DOHH2 (cell line): Measurements from ENCODE around the gene MAK.

ENCODE experiments used
- CTCF ChIP-seq: fragments of 200-600 bp; sonication (generic); IDR thresholded peaks from one replicate; pipeline ENCODE4 v1.5.1; 2014; ENCODE audit warnings: antibody characterized with exemption, mild to moderate bottlenecking, low read depth, low read length; ENCODE audit not compliant: poor library complexity, severe bottlenecking
- EZH2phosphoT487 ChIP-seq: fragments of 200-600 bp; sonication (generic); IDR thresholded peaks from 2 replicates; pipeline ENCODE4 v1.6.1; 2017; ENCODE audit warnings: borderline replicate concordance, mild to moderate bottlenecking, antibody characterized with exemption, low read length, moderate library complexity, mixed read lengths

- TF ChIP-seq CTCF (no peak), EZH2phosphoT487 (no peak)
These were observed 108.1 kb downstream of the MAK start for GRCh38 chr6:10730254-10730653.
